SJSA1 (cell line): ENCODE results near the gene TMCC2. TPM values are rescaled to one million over a fixed set of nuclear protein-coding genes. Genes with fewer than 3 reads are reported as not detected.
"Not testable (repeated sequence)": the region's sequence is repeated elsewhere in the genome, so short reads cannot be mapped to it uniquely, and the experiment has no call there.

ENCODE experiments used
- DNase-seq, 2 experiments: peaks; one replicate each; pipeline ENCODE4 v3.0.0-alpha.2; 2015 to 2020; ENCODE audit warnings: low spot score in 2 of 2, low read depth in 1 of 2
- H3K27ac ChIP-seq: fragments of 250-450 bp; sonication (Bioruptor Pico); 2 replicates; pipeline ENCODE4 v1.5.1; 2020; ENCODE audit warnings: mild to moderate bottlenecking, moderate library complexity
- H3K27me3 ChIP-seq: fragments of 250-450 bp; sonication (Bioruptor Pico); replicated peaks from 2 replicates; pipeline ENCODE4 v1.5.1; 2020; ENCODE audit warnings: mild to moderate bottlenecking, moderate library complexity
- H3K36me3 ChIP-seq: fragments of 250-450 bp; sonication (Bioruptor Pico); 2 replicates; pipeline ENCODE4 v1.5.1; 2020; ENCODE audit warnings: mild to moderate bottlenecking
- H3K4me1 ChIP-seq: fragments of 250-450 bp; sonication (Bioruptor Pico); replicated peaks from 2 replicates; pipeline ENCODE4 v1.6.1; 2021; ENCODE audit warnings: mild to moderate bottlenecking
- H3K4me3 ChIP-seq: fragments of 250-450 bp; sonication (Bioruptor Pico); 2 replicates; pipeline ENCODE4 v1.5.1; 2020; ENCODE audit warnings: mild to moderate bottlenecking
- H3K9me3 ChIP-seq: fragments of 250-450 bp; sonication (Bioruptor Pico); replicated peaks from 2 replicates; pipeline ENCODE4 v1.5.1; 2020; ENCODE audit warnings: mild to moderate bottlenecking
- total RNA-seq: library from RNA; depleted of rRNA; stranded (reverse); fragments of >200 nt; shearing (Covaris generic); gene quantifications from 2 replicates; pipeline ENCODE4 v1.2.3, GENCODE V29; 2014

Gene TMCC2
- total RNA-seq, 1 experiment from 2014 or later: 8.2 TPM

DNA sequence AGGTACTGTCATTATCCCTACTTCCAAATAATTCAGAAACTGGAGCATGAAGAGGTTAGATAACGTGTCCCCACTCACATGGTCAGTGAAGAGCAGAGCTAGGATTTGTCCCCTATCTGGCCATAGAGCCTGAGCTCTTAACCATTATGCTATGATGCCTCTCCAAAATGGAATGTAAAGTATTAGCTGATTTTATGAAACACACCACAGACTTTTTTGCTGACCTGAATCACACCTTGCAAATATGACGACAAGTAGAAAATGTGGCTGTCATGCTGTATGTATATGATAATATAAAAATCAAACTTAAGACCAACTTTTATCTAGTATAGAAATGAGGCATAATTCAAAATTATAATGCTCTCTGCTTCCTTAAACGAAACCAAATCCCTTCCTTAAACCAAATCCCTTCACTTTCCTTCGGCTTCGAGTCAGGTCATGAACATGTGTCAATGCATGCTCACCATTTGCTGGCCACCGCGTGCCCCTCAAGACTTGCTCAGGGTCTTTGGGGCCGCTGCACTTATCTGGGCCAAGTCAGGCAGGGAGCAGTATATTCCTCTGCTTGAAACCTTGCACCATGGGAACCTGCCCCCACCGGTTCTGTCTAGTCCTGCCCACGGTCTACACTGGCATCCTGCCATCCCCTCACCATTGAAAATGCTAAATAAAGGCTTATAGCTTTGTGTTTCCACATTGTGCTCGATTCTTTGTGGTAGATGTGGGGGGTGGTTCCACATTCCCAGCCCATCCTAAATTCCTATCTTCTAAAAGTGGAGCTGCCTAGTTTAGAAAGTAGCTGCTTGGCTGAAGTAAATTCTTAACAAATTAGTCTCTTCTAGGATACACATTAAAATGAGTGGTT is 1.6 kb upstream of the TMCC2 start:
- 0 out of 2 replicates have a peak overlapping the region, but pooled peaks have one; percentile 9 for H3K27ac ChIP-seq
- no peaks in the 10 kb centered on the region for H3K9me3 ChIP-seq
- peak; percentile 52 to 69 for DNase-seq
- H3K4me1 ChIP-seq: peaks cover 30% of the 10 kb centered on the region
- no peaks in the 10 kb centered on the region for H3K27me3 ChIP-seq
- no peak overlapping the region for H3K4me3 ChIP-seq
- H3K36me3 ChIP-seq: no peaks in the 10 kb centered on the region

GRCh38 chr1:205226868-205227583 is 720 bp upstream of the TMCC2 start:
- peak in 1 of 2 experiments; percentile 38 for DNase-seq
- H3K4me3 ChIP-seq: peak overlapping the region; percentile 45
- no peaks in the 10 kb centered on the region for H3K27me3 ChIP-seq
- H3K4me1 ChIP-seq: peaks cover 30% of the 10 kb centered on the region
- H3K9me3 ChIP-seq: no peaks in the 10 kb centered on the region
- H3K36me3 ChIP-seq: no peaks in the 10 kb centered on the region
- H3K27ac ChIP-seq: 0 out of 2 replicates have a peak overlapping the region, but pooled peaks have one; percentile 9

DNA sequence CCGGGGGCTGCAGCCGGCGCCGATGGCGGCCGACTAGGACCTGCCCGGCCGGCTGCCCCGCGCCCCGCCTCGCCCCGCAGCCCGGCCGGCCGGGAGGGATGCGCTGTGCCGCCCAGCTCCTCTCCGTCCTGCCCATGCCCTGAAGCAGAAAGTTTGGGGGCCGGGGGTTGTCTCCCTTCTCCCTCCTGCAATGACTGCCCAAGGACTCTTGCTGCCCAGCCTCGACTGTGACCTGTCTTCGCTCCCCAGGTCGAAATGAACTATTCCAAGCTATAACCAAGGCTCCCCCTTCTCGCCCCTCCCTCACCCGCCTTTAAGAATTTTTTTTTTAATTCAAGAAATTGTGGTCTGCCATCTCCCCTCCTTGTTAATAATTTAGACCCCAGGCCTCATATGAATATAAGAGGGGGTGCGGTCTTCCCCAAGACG is 361 bp downstream of the TMCC2 start:
- Histone ChIP-seq H3K36me3 (no peaks in the 10 kb centered on the region), H3K9me3 (no peaks in the 10 kb centered on the region), H3K4me3 (peak overlapping the region; percentile 45), H3K27ac (no peak overlapping the region), H3K27me3 (no peaks in the 10 kb centered on the region), H3K4me1 (peaks cover 30% of the 10 kb centered on the region)
- peak in 1 of 2 experiments; percentile 26 for DNase-seq

GRCh38 chr1:205229399-205229871 is 1.7 kb downstream of the TMCC2 start:
- peak in 1 of 2 experiments; percentile 9 for DNase-seq

GRCh38 chr1:205229916-205230700 is 2.4 kb downstream of the TMCC2 start:
- no peak overlapping the region for H3K27ac ChIP-seq
- peaks cover 30% of the 10 kb centered on the region for H3K4me1 ChIP-seq
- no peak for DNase-seq
- H3K27me3 ChIP-seq: no peaks in the 10 kb centered on the region
- no peaks in the 10 kb centered on the region for H3K9me3 ChIP-seq
- H3K4me3 ChIP-seq: no peak overlapping the region
- H3K36me3 ChIP-seq: no peaks in the 10 kb centered on the region

More at GRCh38 chr1:205229399-205229871, 1.7 kb downstream of the TMCC2 start:
- Histone ChIP-seq H3K27ac (no peak overlapping the region), H3K36me3 (no peaks in the 10 kb centered on the region), H3K27me3 (no peaks in the 10 kb centered on the region), H3K4me3 (peak overlapping the region; percentile 45; the same call in 1 of the 2 replicates), H3K4me1 (peaks cover 30% of the 10 kb centered on the region), H3K9me3 (no peaks in the 10 kb centered on the region)

DNA sequence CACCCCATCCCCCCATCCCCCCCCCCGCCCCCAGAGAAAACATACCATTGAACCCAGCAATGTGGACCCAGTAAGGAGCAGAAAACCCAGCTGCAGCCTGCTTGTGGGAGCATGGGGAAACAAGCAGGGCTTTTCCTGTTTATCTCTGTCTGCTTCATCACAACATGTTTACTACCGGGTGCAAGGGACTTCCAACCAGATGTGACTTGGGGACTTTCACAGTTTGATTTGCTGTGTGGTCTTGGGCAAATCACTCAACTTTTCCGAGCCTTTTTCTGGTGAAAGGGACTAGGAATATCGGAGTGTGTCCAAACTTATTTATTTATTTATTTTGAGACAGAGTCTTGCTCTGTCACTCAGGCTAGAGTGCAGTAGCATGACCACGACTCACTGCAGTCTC is 3.2 kb downstream of the TMCC2 start:
- H3K4me1 ChIP-seq: peaks cover 28% of the 10 kb centered on the region
- DNase-seq: no peak
- H3K27ac ChIP-seq: no peak overlapping the region
- no peak overlapping the region for H3K4me3 ChIP-seq
- H3K9me3 ChIP-seq: no peaks in the 10 kb centered on the region
- H3K27me3 ChIP-seq: no peaks in the 10 kb centered on the region
- no peaks in the 10 kb centered on the region for H3K36me3 ChIP-seq

- H3K4me3 ChIP-seq: no peak overlapping the region
- DNase-seq: no peak
Observed at GRCh38 chr1:205232127-205232820, 4.5 kb downstream of the TMCC2 start.

GRCh38 chr1:205232945-205233397 is 5.2 kb downstream of the TMCC2 start:
- no peak overlapping the region for H3K27ac ChIP-seq
- H3K4me3 ChIP-seq: no peak overlapping the region
- H3K27me3 ChIP-seq: no peaks in the 10 kb centered on the region

More at GRCh38 chr1:205232127-205232820, 4.5 kb downstream of the TMCC2 start:
- H3K4me1 ChIP-seq: peaks cover 15% of the 10 kb centered on the region
- no peaks in the 10 kb centered on the region for H3K27me3 ChIP-seq
- H3K36me3 ChIP-seq: no peaks in the 10 kb centered on the region
- no peak overlapping the region for H3K27ac ChIP-seq
- H3K9me3 ChIP-seq: no peaks in the 10 kb centered on the region

DNA sequence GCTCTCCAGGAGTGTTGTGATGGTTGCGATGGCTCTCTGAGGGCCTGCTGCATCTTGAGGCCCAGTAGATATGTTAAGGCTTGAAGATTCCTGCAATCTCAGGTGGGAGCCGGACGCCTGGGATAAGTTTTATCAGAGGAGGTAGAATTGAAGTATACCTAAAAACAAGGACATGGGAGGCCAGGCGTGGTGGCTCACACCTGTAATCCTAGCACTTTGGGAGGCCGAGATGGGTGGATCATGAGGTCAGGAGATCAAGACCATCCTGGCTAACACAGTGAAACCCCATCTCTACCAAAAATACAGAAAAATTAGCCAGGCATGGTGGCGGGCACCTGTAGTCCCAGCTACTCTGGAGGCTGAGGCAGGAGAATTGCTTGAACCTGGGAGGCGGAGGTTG is 6.2 kb downstream of the TMCC2 start:
- DNase-seq, H3K27me3 ChIP-seq, H3K4me1 ChIP-seq: not testable (repeated sequence)

More at GRCh38 chr1:205232945-205233397, 5.2 kb downstream of the TMCC2 start:
- no peaks in the 10 kb centered on the region for H3K9me3 ChIP-seq
- no peak for DNase-seq
- peaks cover 11% of the 10 kb centered on the region for H3K4me1 ChIP-seq
- H3K36me3 ChIP-seq: no peaks in the 10 kb centered on the region

GRCh38 chr1:205235951-205236350 is 8.2 kb downstream of the TMCC2 start:
- no peaks in the 10 kb centered on the region for H3K9me3 ChIP-seq
- H3K27me3 ChIP-seq: no peaks in the 10 kb centered on the region
- no peak for DNase-seq
- H3K36me3 ChIP-seq: no peaks in the 10 kb centered on the region
- no peaks in the 10 kb centered on the region for H3K4me1 ChIP-seq
- no peak overlapping the region for H3K27ac ChIP-seq
- H3K4me3 ChIP-seq: no peak overlapping the region

More for the DNA sequence above, 6.2 kb downstream of the TMCC2 start:
- H3K27ac ChIP-seq, H3K4me3 ChIP-seq, H3K9me3 ChIP-seq, H3K36me3 ChIP-seq: not testable (repeated sequence)

DNA sequence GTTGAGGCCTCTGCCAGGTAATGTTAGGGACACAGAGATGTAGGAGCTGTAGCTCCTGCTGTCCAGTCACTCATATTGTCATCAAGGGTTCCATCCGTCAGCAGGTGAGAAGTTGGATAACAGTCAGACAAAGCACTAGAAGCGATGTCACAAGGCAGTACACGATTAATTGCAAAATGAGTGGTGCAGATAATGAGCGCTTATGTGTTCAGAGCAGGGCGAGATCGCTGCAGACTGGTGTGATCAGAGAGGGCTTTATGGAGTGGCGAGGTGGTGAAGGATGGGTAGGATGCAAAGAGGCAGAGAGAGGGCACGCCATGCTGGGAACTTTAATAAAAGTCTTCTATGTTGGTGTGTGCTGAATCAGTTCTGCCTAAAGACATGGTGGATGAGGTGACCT is 8.8 kb downstream of the TMCC2 start:
- Histone ChIP-seq H3K4me1 (no peaks in the 10 kb centered on the region), H3K4me3 (no peak overlapping the region), H3K27ac (no peak overlapping the region), H3K9me3 (no peaks in the 10 kb centered on the region), H3K36me3 (no peaks in the 10 kb centered on the region), H3K27me3 (no peaks in the 10 kb centered on the region)
- DNase-seq: no peak

DNA sequence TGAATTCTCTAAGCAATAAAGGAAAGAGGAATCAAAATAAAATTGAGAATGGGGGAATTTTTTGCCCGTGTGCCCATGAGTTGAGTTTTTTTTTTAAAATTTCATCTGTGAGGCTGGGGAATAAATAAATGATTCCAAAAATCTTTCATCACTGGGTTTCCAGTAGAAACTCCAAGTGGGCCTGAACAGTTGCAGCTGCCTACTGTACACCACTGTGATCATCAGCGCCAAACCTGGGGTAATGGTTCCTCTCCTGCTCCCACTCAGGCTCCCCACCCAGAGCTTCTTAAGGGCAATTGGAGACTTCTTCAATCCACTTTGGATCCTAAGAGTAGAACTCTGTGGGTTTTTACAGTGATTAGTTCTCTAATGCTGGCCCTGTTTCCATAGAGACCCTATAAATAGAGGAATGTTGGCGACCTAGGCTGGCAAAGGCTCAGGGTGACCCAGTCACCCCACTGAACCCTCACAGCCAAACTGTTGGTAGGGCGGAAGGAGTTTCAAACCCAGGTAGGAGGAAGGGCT is 9.3 kb downstream of the TMCC2 start:
- Histone ChIP-seq H3K9me3 (no peaks in the 10 kb centered on the region), H3K4me3 (no peak overlapping the region)
- no peak for DNase-seq

More for the DNA sequence above, 9.3 kb downstream of the TMCC2 start:
- Histone ChIP-seq H3K27ac (no peak overlapping the region), H3K36me3 (no peaks in the 10 kb centered on the region), H3K4me1 (no peaks in the 10 kb centered on the region), H3K27me3 (no peaks in the 10 kb centered on the region)
